Measurements from ENCODE around the gene H6PD.

Gene H6PD

DNA sequence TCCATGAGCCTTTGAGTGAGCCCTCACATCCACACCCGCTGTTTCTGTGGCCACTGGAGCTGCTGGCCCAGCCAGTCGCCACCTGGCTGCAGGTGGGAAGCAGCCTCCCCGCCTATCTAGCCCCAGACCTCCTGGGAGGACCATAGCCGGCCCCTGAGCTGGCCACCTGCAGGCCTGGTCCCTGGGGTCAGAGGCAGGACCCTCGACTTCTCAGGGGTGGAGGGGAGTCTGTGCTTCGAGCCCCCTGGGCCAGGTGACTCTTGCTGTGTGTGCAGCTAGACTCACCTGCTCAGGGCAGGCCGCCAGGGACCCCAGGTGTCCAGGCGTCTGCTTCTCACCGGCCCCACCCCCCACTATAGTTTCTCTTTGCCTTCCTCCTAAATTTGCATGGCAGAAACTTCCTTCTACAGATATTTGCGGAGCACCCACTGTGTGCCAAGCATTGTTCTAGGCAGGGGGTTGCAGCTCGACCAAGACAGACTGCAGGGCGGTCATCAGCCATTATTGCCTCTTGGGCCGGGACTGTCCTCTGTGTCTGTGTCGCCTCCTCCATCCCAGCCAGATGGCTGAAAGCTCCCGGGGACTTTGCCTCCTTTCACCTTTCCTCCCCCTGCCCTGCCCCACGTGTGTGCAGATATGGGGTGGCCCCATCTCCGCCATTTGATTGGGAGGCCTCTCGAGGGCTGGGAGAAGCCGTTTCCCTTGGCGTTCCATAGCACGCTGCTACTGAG, 85.4 kb downstream of the H6PD start:
- DNase-seq: no peak
